Measurements from ENCODE around the gene LRRN2.
"Not testable (repeated sequence)": the region's sequence is repeated elsewhere in the genome, so short reads cannot be mapped to it uniquely, and the experiment has no call there.

LRRN2 gene

GRCh38 chr1:204685236-204686006 is at the start of gene LRRN2:
Gene LRRN2 (minus strand): TSS chr1:204685738. CDS start chr1:204619992, 65,746 bp downstream.
- no peak for FAIRE-seq

GRCh38 chr1:204735042-204735441 is 49.5 kb upstream of the LRRN2 start:
- FAIRE-seq = no peak

DNA sequence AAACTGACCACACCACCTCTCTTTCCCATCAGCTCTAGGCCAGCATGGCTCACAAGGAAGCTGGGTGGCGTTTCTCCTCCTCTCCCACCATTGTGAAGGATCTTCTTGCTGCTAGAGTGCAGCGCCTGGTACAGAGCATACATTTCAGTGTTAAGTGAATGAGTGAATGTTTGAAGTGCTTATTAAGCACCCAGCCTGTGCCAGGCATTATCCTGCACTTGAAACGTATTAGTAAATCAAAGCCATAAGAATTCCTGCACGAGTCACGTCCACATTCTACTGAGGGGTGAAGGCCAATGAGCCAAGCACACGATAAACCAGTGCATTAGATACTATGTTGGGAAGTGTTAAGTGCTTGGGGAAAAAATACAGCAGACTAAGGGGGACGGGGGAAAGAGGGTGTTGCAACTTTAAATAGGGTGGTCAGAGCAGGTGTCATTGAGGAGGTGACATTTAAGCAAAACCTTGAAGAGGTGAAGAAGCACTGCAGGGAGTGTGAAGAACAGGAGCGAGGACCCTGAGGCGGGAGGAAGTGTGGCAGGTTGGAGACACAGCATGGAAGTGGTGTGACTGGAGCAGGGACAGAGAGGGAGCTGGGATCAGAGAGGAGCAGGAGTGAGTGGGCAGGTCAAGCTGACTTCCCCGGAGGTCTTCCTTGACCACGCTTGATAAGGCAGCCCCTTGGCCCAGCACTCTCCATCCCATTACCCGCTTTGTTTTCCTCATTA is 48.5 kb upstream of the LRRN2 start:
- no peak for FAIRE-seq

- no peak for FAIRE-seq
These were observed 47.8 kb upstream of the LRRN2 start for GRCh38 chr1:204733289-204733688.

DNA sequence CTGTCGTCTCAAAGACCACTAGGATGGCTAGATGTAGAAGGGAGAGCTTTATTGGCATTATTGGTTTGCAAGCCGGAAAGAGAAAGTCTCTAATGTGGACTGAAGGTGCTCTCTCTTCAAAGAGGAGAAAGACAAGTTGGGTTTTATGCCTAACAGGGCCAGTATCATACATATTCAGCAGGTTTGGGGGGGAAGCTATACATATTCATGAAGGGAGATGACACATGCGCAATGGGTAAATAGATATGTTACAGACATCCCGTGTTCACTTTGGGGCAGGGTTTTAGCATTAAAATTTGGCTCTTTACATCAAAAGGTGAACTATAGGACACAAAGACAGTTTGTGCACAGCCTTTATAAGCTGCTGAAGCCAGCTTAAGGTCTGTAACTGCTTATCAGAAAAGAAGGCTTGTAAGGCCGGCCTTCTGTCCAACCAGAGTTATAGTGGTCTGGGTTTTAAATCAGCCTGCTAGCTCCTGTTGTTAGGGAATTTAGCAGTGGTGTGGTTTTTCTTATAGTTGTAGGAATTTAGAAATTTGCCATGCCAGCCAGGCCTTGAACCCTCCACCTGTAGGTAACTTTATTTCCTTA is 46.5 kb upstream of the LRRN2 start:
- FAIRE-seq = no peak

GRCh38 chr1:204731509-204731908 is 46.0 kb upstream of the LRRN2 start:
- FAIRE-seq = no peak

DNA sequence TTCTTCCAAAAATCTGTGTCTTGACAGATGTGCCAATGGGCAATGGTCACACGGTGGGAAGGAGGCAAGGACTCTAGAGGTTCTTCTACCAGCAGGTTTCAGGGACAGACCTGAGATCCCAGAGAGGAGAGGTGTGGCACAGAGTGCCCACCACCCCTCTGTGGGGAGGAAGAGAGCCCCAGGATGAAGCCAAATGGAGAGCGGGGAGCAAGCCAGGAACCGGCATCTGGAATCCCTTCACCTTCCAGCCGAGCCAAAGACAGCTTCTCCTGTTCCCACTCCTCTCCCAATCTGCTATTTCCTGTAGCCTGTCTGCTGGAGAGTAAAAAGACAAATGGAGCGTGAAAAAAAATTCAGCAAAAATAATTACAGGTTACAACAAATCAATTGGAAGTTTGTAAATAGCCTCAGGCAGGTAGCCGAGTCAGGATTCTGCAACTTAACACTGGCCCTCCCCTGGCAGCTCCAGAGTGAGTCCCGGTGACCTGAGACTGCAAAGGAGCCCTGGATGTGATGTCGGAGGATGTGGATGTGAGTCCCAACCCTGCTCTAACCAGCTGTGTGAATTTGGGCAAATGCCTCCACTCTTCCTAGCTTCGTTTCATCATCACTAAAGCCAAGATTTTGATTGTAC is 45.4 kb upstream of the LRRN2 start:
- FAIRE-seq = no peak

DNA sequence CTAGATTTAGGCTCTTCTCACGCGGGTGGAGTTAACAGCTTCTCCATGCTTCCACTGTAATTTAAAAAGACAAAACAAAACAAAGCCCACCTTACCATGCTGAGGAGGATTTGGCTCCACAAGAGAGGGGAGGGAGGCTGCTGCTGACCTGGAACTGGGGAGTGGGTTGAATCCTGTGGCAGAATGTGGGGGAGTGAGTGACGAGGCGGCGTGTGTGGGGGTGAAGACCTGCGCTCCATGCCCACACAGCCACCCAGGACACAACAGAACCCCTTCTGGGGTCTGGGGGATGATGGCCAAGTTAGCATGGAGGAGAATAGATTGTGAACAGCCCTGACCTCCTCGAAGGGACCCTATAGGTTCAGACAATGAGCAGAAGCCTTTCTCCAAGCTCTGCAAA is 44.0 kb upstream of the LRRN2 start:
- no peak for FAIRE-seq

DNA sequence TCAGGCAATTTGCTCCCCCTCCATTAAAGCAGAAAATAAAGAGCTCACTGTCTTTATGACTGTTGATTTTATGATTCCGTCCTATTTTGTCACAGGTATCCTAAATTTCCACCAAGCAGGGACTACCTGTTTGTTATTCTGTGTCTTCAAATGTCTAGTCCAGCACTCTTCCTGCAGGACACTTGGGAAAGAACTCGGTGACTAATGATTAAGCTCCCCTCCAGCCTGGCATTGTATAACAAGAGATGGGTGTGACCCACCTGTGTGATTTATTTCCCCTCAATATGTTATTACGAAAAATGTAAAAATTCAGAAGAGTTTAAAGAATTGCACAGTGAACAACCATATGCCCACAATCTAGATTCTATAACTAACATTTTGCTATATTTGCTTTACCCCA is 42.9 kb upstream of the LRRN2 start:
- FAIRE-seq = no peak

DNA sequence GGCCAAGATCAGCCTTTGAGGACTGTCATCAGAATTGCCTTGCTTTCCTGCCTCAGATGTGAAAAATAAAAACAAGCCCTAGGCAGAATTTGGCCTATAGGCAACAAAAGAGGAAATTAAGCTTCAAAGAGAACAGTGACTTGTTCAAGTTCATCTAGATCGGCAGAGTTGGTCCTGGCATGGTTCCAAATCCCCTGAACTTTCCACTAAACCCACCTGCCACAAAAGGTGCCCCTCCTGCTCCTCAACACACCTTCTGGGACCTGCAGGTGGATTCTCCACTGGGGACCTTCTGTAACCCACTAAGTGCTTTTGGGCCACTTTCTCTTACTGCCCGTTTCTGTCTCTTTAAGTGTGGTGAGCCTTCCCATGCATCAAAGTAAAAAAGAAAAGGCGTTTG is 42.5 kb upstream of the LRRN2 start:
- FAIRE-seq = no peak

- not testable (repeated sequence) for FAIRE-seq
These were observed 41.9 kb upstream of the LRRN2 start for GRCh38 chr1:204727438-204727837.

DNA sequence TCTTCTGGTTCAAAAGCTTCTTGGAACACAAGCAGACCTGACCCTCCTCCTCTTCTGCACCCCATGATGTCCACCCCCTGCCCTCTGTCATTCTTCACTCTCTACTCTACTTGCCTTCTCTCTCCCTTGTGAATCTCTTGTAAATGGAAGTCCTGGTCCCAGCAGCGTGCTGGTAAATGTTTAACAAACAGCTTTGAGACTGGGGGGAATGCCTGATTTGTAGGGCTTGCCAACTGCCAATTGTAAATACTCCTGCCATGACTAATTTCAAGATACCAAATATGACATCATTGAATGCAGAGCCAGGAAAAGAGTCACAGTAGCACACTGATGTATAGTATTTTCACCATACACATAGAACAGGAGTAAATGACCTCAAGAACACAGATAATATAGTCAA is 40.9 kb upstream of the LRRN2 start:
- no peak for FAIRE-seq

DNA sequence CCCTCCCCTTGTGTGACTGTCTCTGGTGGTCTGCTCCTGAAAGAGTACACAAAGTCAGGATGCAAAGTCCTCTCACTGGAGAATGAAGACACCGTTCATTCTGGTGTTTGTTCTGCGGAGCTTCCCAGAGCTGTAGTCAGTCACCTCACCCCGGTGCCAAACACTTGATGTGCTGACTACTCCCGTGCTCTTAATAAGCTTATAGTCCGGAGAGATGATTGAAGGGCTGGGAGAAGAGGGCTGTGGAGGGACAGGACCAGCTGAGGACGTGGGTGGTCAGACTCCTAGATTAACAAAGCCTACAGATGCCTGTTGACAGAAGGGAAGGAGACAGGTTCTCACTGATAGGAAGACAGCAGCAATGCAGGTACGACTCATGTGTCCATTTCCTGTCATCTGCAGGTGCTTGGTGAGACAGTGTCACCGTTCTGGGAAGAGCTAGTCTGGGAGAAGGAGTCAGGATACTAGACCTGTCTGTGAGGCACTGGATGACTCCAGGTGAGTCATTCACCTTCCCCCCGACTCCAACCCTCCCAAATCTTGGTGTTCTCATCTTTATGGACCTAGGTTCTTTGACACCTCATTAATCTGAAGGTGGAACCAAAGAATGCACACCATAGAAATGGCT is 40.4 kb upstream of the LRRN2 start:
- FAIRE-seq = no peak

DNA sequence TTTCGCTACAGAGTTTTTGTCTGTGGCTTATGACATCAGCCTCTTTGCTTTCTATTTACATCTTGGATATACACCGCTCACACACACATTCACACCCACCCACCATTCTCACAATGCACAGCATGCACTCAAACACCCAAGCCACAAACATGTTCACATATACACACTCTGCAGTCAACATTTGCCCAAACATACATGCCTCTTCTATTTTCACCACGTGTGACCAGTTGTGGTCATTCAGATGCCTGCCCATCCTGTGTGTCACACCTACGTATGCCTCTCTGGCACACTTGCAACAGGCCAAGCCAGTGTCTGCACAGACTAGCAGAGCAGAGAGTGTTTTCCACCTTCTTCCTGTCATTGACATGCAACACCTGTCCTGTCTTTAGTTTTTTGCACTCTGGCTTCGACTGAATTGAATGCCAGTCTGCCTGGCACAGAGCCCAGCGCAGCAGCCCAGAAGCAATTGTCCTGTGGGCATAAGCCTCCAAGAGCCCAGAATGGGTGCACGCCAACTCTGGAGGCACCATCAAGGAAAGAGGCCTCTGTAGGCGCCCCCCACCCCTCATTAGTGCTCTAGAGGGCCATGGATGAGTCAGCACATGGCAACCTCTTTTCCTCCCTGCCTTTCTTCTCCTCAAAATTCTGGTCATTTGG is 37.7 kb upstream of the LRRN2 start:
- FAIRE-seq = no peak

- FAIRE-seq = no peak
These were observed 36.0 kb upstream of the LRRN2 start for GRCh38 chr1:204721373-204722055.

- FAIRE-seq = no peak
These were observed 31.1 kb upstream of the LRRN2 start for GRCh38 chr1:204716660-204717059.

GRCh38 chr1:204714861-204715511 is 29.4 kb upstream of the LRRN2 start:
- FAIRE-seq = no peak

GRCh38 chr1:204714194-204714860 is 28.8 kb upstream of the LRRN2 start:
- FAIRE-seq = no peak

- no peak for FAIRE-seq
These were observed 28.0 kb upstream of the LRRN2 start for GRCh38 chr1:204713541-204713940.

- no peak for FAIRE-seq
These were observed 27.3 kb upstream of the LRRN2 start for GRCh38 chr1:204712708-204713430.
